ENCODE data around the gene CTU2. TPM values are rescaled to one million over a fixed set of nuclear protein-coding genes. Genes with fewer than 3 reads are reported as not detected.
"Not testable (repeated sequence)": the region's sequence is repeated elsewhere in the genome, so short reads cannot be mapped to it uniquely, and the experiment has no call there.

CTU2 gene
- total RNA-seq, 1 experiment from 2014 or later: 54.9 TPM

DNA sequence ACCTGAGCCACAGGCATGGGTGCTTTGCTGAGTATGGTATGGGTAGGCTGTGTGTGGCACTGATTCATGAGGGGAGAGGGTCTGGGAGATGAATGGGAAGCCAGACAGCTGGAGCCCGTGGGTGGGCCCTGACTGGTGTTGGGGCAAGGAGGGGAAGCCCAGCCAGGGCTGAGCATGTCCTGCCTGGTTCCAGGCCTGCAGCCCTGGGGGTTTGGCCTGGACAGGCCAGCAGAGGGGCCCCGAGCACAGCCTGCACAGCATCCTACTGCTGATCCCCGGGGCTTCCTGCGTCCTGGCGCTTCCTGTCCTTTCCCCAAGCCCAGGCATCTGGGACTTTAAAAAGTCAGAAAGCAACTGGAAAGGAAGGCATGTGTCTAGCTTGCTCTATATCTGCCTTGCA, 38.8 kb upstream of the CTU2 start:
- H3K4me3 Mint-ChIP-seq (ENCODE audit: unreplicated experiment): peak overlapping the region; percentile 6
- TF ChIP-seq, protein P1, sequence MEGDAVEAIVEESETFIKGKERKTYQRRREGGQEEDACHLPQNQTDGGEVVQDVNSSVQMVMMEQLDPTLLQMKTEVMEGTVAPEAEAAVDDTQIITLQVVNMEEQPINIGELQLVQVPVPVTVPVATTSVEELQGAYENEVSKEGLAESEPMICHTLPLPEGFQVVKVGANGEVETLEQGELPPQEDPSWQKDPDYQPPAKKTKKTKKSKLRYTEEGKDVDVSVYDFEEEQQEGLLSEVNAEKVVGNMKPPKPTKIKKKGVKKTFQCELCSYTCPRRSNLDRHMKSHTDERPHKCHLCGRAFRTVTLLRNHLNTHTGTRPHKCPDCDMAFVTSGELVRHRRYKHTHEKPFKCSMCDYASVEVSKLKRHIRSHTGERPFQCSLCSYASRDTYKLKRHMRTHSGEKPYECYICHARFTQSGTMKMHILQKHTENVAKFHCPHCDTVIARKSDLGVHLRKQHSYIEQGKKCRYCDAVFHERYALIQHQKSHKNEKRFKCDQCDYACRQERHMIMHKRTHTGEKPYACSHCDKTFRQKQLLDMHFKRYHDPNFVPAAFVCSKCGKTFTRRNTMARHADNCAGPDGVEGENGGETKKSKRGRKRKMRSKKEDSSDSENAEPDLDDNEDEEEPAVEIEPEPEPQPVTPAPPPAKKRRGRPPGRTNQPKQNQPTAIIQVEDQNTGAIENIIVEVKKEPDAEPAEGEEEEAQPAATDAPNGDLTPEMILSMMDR (IDR thresholded peaks at IDR 0.05; ENCODE audit: insufficient read depth in 1 of 2, low read depth in 1 of 2, low read length in 1 of 2, severe bottlenecking in 1 of 2, unreplicated experiment in 1 of 2): no peak
- ChIA-PET CTCF (interaction anchor here (0.7 kb wide), 1 partner anchor 510 kb away, joined by 3 read pairs; no protein-coding TSS in a partner anchor), POLR2A (no interaction called here)
- intact Hi-C loops (cut with micrococcal nuclease; ENCODE audit: unreplicated experiment): no loop called here
- no peak overlapping the region for H3K4me3 ChIP-seq (ENCODE audit: low read depth, low read length)
- peak overlapping the region; percentile 27 for H3K27ac Mint-ChIP-seq (ENCODE audit: unreplicated experiment)
- H3K9me3 Mint-ChIP-seq (ENCODE audit: unreplicated experiment): no peaks in the 10 kb centered on the region
- no TSS peak for BruUV-seq (replicated peaks)
- H3K36me3 ChIP-seq (ENCODE audit: control insufficient read depth, insufficient read depth, low read length): no peaks in the 10 kb centered on the region; the same call in 1 of the 2 replicates
- no peak for DNase-seq
- H3K4me1 ChIP-seq: no peaks in the 10 kb centered on the region
- H3K27me3 ChIP-seq (replicated peaks; ENCODE audit: control insufficient read depth, insufficient read depth, low read length): no peaks in the 10 kb centered on the region
- no peaks in the 10 kb centered on the region for H3K9me3 ChIP-seq
- no peaks in the 10 kb centered on the region for H3K4me1 Mint-ChIP-seq (ENCODE audit: low read depth, unreplicated experiment)
- no peaks in the 10 kb centered on the region for H3K27me3 Mint-ChIP-seq (ENCODE audit: insufficient read depth, unreplicated experiment)
- H3K36me3 Mint-ChIP-seq (ENCODE audit: insufficient read depth, unreplicated experiment): peaks cover 29% of the 10 kb centered on the region

DNA sequence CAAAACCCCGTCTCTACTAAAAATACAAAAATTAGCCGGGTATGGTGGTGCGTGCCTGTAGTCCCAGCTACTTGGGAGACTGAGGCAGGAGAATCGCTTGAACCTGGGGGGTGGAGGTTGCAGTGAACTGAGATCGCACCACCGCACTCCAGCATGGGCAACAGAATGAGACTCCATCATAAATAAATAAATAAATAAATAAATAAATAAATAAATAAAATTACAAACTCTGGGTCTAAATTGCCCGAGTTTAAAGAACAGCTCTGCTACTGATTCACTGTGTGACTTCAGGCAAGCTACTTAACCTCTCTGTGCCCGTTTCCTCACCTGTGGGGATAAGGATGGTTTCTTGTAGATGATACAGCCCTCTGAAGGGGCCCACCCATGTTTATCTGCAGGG, 36.8 kb upstream of the CTU2 start:
- BruUV-seq (replicated peaks); intact Hi-C loops (cut with micrococcal nuclease; ENCODE audit: unreplicated experiment); H3K36me3 ChIP-seq (ENCODE audit: control insufficient read depth, insufficient read depth, low read length); H3K4me1 Mint-ChIP-seq (ENCODE audit: low read depth, unreplicated experiment); H3K27me3 ChIP-seq (replicated peaks; ENCODE audit: control insufficient read depth, insufficient read depth, low read length); H3K4me1 ChIP-seq; H3K9me3 Mint-ChIP-seq (ENCODE audit: unreplicated experiment); H3K27me3 Mint-ChIP-seq (ENCODE audit: insufficient read depth, unreplicated experiment); DNase-seq; H3K4me3 ChIP-seq (ENCODE audit: low read depth, low read length); POLR2A ChIA-PET; H3K27ac Mint-ChIP-seq (ENCODE audit: unreplicated experiment); H3K9me3 ChIP-seq; H3K4me3 Mint-ChIP-seq (ENCODE audit: unreplicated experiment): not testable (repeated sequence)
- CTCF ChIA-PET: interaction anchor here (0.8 kb wide), 1 partner anchor 68 kb away, joined by 3 read pairs; no protein-coding TSS in a partner anchor
- H3K36me3 Mint-ChIP-seq (ENCODE audit: insufficient read depth, unreplicated experiment): peaks cover 21% of the 10 kb centered on the region

DNA sequence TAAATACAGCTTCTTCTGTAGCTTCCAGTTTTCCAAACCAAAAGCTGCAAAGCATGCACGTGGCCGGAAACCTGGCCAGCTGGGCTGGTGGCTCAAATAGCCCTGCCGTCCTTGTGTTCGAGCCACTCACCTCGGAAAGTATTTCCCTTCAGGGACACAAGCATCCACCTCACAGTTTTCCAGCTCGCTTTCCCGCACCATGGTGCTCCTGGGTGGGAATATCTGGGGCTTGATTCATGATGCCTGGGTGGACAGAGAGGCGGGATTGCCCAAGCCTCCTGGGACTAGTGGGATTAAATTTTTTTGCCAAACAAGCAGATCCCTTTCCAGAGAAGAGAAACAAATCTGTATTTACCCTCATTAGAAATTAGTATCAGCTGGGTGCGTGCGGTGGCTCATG, 36.3 kb upstream of the CTU2 start:
- H3K9me3 Mint-ChIP-seq (ENCODE audit: unreplicated experiment): no peaks in the 10 kb centered on the region
- H3K4me3 Mint-ChIP-seq (ENCODE audit: unreplicated experiment): no peak overlapping the region
- Histone ChIP-seq H3K4me1 (no peaks in the 10 kb centered on the region), H3K36me3 (ENCODE audit: control insufficient read depth, insufficient read depth, low read length) (no peaks in the 10 kb centered on the region; the same call in 1 of the 2 replicates), H3K27me3 (replicated peaks; ENCODE audit: control insufficient read depth, insufficient read depth, low read length) (no peaks in the 10 kb centered on the region), H3K4me3 (ENCODE audit: low read depth, low read length) (no peak overlapping the region), H3K9me3 (no peaks in the 10 kb centered on the region)
- BruUV-seq (replicated peaks): no TSS peak
- H3K27ac Mint-ChIP-seq (ENCODE audit: unreplicated experiment): no peak overlapping the region
- ChIA-PET CTCF (interaction anchor here (0.8 kb wide), 1 partner anchor 68 kb away, joined by 3 read pairs; no protein-coding TSS in a partner anchor), POLR2A (no interaction called here)
- no peaks in the 10 kb centered on the region for H3K4me1 Mint-ChIP-seq (ENCODE audit: low read depth, unreplicated experiment)
- peaks cover 21% of the 10 kb centered on the region for H3K36me3 Mint-ChIP-seq (ENCODE audit: insufficient read depth, unreplicated experiment)
- intact Hi-C loops (cut with micrococcal nuclease; ENCODE audit: unreplicated experiment): no loop called here
- TF ChIP-seq, protein P1 (IDR thresholded peaks at IDR 0.05; ENCODE audit: insufficient read depth in 1 of 2, low read depth in 1 of 2, low read length in 1 of 2, severe bottlenecking in 1 of 2, unreplicated experiment in 1 of 2): no peak
- no peaks in the 10 kb centered on the region for H3K27me3 Mint-ChIP-seq (ENCODE audit: insufficient read depth, unreplicated experiment)
- no peak for DNase-seq
